ENCODE measurements around the gene PROM2.

DNA sequence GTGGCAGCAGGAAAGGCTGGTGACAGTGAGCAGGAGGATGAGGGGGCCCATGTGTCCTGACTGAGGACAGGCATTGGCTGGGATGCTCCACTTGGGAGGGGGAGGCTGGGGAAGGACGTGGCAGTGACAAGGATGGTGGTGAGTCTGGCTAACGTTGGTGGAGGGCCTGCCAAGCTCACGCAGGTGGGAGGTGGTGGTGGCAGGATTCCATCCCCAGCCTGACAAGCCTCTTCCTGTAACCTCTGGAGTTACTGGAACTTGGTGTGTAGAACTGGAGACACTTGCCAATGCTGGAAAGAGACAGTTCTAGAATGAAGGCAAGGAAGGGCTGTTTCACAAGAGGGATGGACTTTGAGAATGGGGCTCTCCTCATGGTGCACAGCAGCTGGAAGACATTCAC is 8.2 kb downstream of the PROM2 start:
- TF ChIP-seq, protein P1, sequence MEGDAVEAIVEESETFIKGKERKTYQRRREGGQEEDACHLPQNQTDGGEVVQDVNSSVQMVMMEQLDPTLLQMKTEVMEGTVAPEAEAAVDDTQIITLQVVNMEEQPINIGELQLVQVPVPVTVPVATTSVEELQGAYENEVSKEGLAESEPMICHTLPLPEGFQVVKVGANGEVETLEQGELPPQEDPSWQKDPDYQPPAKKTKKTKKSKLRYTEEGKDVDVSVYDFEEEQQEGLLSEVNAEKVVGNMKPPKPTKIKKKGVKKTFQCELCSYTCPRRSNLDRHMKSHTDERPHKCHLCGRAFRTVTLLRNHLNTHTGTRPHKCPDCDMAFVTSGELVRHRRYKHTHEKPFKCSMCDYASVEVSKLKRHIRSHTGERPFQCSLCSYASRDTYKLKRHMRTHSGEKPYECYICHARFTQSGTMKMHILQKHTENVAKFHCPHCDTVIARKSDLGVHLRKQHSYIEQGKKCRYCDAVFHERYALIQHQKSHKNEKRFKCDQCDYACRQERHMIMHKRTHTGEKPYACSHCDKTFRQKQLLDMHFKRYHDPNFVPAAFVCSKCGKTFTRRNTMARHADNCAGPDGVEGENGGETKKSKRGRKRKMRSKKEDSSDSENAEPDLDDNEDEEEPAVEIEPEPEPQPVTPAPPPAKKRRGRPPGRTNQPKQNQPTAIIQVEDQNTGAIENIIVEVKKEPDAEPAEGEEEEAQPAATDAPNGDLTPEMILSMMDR (optimal IDR thresholded peaks at IDR 0.05 in 1 of 3, IDR thresholded peaks at IDR 0.05 in 1 of 3, conservative IDR thresholded peaks at IDR 0.05 in 1 of 3; ENCODE audit: extremely low read depth in 1 of 3, insufficient read depth in 2 of 3, low read length in 3 of 3): no peak
- TF ChIP-seq EZH2 (IDR thresholded peaks at IDR 0.05; ENCODE audit: low read length): no peak

All from keratinocyte (primary cell).